SK-N-SH treated with all-trans-retinoic acid at 6 μM for 48 hours (cell line): ENCODE data around the gene ADARB2.

Experiments
- ATAC-seq: fragments of 200-7000 bp; cut with Tn5 transposase; 3 replicates; pipeline ENCODE4 v1.9.1; 2020; ENCODE audit warnings: mild to moderate bottlenecking, moderate library complexity
- ARNTL ChIP-seq: fragments of 450-650 bp; formaldehyde crosslinking; IDR thresholded peaks from 2 replicates; pipeline ENCODE4 v1.5.0; 2020; ENCODE audit warnings: low read depth, mild to moderate bottlenecking, moderate library complexity, borderline replicate concordance
- BACH2 ChIP-seq: fragments of 250-450 bp; sonication (Bioruptor Pico); IDR thresholded peaks from 2 replicates; pipeline ENCODE4 v1.9.0; 2021; ENCODE audit warnings: mild to moderate bottlenecking, borderline replicate concordance
- CSDC2 ChIP-seq: fragments of 250-450 bp; sonication (Bioruptor Pico); IDR thresholded peaks from 2 replicates; pipeline ENCODE4 v1.5.0; 2020; ENCODE audit warnings: mild to moderate bottlenecking, moderate library complexity
- CSRNP3 ChIP-seq: fragments of 250-450 bp; sonication (Bioruptor Pico); IDR thresholded peaks from 2 replicates; pipeline ENCODE4 v1.5.1; 2021; ENCODE audit warnings: mild to moderate bottlenecking, moderate library complexity
- ESRRG ChIP-seq: fragments of 250-450 bp; sonication (Bioruptor Pico); IDR thresholded peaks from 2 replicates; pipeline ENCODE4 v1.6.1; 2021; ENCODE audit warnings: mild to moderate bottlenecking
- ISL1 ChIP-seq: fragments of 250-450 bp; sonication (Bioruptor Pico); IDR thresholded peaks from 2 replicates; pipeline ENCODE4 v2.1.2; 2022; ENCODE audit warnings: mild to moderate bottlenecking, moderate library complexity
- OSR1 ChIP-seq: fragments of 250-450 bp; sonication (Bioruptor Pico); IDR thresholded peaks from 2 replicates; pipeline ENCODE4 v1.8.0; 2022; ENCODE audit warnings: moderate library complexity, mild to moderate bottlenecking, inconsistent platforms
- POU6F1 ChIP-seq: fragments of 250-450 bp; sonication (Bioruptor Pico); IDR thresholded peaks from 2 replicates; pipeline ENCODE4 v1.8.0; 2021; ENCODE audit warnings: low read depth, mild to moderate bottlenecking, moderate library complexity, borderline replicate concordance
- PPARA ChIP-seq: fragments of 250-450 bp; sonication (Bioruptor Pico); IDR thresholded peaks from 2 replicates; pipeline ENCODE4 v1.5.0; 2020; ENCODE audit warnings: mild to moderate bottlenecking, borderline replicate concordance
- SNAI2 ChIP-seq: fragments of 250-450 bp; sonication (Bioruptor Pico); IDR thresholded peaks from 2 replicates; pipeline ENCODE4 v1.5.0; 2020; ENCODE audit warnings: mild to moderate bottlenecking, moderate library complexity
- TCF4 ChIP-seq: fragments of 250-450 bp; sonication (Bioruptor Pico); IDR thresholded peaks from 2 replicates; pipeline ENCODE4 v1.8.0; 2021; ENCODE audit warnings: mild to moderate bottlenecking, moderate library complexity, borderline replicate concordance
- TOX ChIP-seq: fragments of 250-450 bp; sonication (Bioruptor Pico); IDR thresholded peaks from 2 replicates; pipeline ENCODE4 v1.8.0; 2021; ENCODE audit warnings: mild to moderate bottlenecking, moderate library complexity, borderline replicate concordance
- ZC3H10 ChIP-seq: fragments of 250-450 bp; sonication (Bioruptor Pico); IDR thresholded peaks from 2 replicates; pipeline ENCODE4 v1.5.1; 2021; ENCODE audit warnings: mild to moderate bottlenecking, moderate library complexity
- ZFP3 ChIP-seq: fragments of 250-450 bp; sonication (Bioruptor Pico); IDR thresholded peaks from 2 replicates; pipeline ENCODE4 v1.5.0; 2020; ENCODE audit warnings: mild to moderate bottlenecking, moderate library complexity
- ZFP30 ChIP-seq: fragments of 450-650 bp; formaldehyde crosslinking; IDR thresholded peaks from 2 replicates; pipeline ENCODE4 v1.5.0; 2022; ENCODE audit warnings: mild to moderate bottlenecking, moderate library complexity
- ZNF565 ChIP-seq: fragments of 450-650 bp; formaldehyde crosslinking; conservative IDR thresholded peaks from 2 replicates; pipeline ENCODE4 v1.5.0; 2020; ENCODE audit warnings: low read depth, mild to moderate bottlenecking, moderate library complexity
- ZNF70 ChIP-seq: fragments of 450-650 bp; formaldehyde crosslinking; IDR thresholded peaks from 2 replicates; pipeline ENCODE4 v1.5.0; 2020; ENCODE audit warnings: mild to moderate bottlenecking, moderate library complexity
- ZNF8 ChIP-seq: fragments of 450-650 bp; formaldehyde crosslinking; IDR thresholded peaks from 2 replicates; pipeline ENCODE4 v1.5.0; 2020; ENCODE audit warnings: mild to moderate bottlenecking, moderate library complexity
- TF ChIP-seq, protein P1 (sequence below): fragments of 250-450 bp; sonication (Bioruptor Pico); IDR thresholded peaks from 2 replicates; pipeline ENCODE4 v1.5.0; 2020; ENCODE audit warnings: mild to moderate bottlenecking, moderate library complexity
- TF ChIP-seq, protein P2 (sequence below): fragments of 250-450 bp; sonication (Bioruptor Pico); IDR thresholded peaks from 2 replicates; pipeline ENCODE4 v1.8.0; 2020; ENCODE audit warnings: mild to moderate bottlenecking, moderate library complexity, borderline replicate concordance

ADARB2 gene

GRCh38 chr10:1170867-1171180, 566.5 kb downstream of the ADARB2 start:
- TF ChIP-seq TCF4 (no peak), ESRRG (CRISPR knock-in tag) (no peak), CSDC2 (CRISPR knock-in tag) (no peak), SNAI2 (CRISPR knock-in tag) (no peak), ZNF70 (CRISPR knock-in tag) (no peak), ARNTL (CRISPR knock-in tag) (no peak), ZFP3 (CRISPR knock-in tag) (no peak), BACH2 (CRISPR knock-in tag) (no peak), CSRNP3 (CRISPR knock-in tag) (no peak), TOX (CRISPR knock-in tag) (no peak), PPARA (no peak), ZFP30 (CRISPR knock-in tag) (no peak), ZNF8 (CRISPR knock-in tag) (no peak)
- TF ChIP-seq, protein P1, sequence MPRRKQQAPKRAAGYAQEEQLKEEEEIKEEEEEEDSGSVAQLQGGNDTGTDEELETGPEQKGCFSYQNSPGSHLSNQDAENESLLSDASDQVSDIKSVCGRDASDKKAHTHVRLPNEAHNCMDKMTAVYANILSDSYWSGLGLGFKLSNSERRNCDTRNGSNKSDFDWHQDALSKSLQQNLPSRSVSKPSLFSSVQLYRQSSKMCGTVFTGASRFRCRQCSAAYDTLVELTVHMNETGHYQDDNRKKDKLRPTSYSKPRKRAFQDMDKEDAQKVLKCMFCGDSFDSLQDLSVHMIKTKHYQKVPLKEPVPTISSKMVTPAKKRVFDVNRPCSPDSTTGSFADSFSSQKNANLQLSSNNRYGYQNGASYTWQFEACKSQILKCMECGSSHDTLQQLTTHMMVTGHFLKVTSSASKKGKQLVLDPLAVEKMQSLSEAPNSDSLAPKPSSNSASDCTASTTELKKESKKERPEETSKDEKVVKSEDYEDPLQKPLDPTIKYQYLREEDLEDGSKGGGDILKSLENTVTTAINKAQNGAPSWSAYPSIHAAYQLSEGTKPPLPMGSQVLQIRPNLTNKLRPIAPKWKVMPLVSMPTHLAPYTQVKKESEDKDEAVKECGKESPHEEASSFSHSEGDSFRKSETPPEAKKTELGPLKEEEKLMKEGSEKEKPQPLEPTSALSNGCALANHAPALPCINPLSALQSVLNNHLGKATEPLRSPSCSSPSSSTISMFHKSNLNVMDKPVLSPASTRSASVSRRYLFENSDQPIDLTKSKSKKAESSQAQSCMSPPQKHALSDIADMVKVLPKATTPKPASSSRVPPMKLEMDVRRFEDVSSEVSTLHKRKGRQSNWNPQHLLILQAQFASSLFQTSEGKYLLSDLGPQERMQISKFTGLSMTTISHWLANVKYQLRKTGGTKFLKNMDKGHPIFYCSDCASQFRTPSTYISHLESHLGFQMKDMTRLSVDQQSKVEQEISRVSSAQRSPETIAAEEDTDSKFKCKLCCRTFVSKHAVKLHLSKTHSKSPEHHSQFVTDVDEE (CRISPR knock-in tag): no peak
- TF ChIP-seq, protein P2, sequence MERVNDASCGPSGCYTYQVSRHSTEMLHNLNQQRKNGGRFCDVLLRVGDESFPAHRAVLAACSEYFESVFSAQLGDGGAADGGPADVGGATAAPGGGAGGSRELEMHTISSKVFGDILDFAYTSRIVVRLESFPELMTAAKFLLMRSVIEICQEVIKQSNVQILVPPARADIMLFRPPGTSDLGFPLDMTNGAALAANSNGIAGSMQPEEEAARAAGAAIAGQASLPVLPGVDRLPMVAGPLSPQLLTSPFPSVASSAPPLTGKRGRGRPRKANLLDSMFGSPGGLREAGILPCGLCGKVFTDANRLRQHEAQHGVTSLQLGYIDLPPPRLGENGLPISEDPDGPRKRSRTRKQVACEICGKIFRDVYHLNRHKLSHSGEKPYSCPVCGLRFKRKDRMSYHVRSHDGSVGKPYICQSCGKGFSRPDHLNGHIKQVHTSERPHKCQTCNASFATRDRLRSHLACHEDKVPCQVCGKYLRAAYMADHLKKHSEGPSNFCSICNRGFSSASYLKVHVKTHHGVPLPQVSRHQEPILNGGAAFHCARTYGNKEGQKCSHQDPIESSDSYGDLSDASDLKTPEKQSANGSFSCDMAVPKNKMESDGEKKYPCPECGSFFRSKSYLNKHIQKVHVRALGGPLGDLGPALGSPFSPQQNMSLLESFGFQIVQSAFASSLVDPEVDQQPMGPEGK: no peak
- TF ChIP-seq, all 23 proteins: peak for 0
- no peak for ATAC-seq

- TF ChIP-seq OSR1 (CRISPR knock-in tag) (no peak), PPARA (no peak), TCF4 (no peak), ZFP3 (CRISPR knock-in tag) (no peak), ZNF8 (CRISPR knock-in tag) (no peak), ARNTL (CRISPR knock-in tag) (no peak), POU6F1 (CRISPR knock-in tag) (no peak), ZFP30 (CRISPR knock-in tag) (no peak), SNAI2 (CRISPR knock-in tag) (no peak), CSRNP3 (CRISPR knock-in tag) (no peak), ZNF565 (no peak), ISL1 (CRISPR knock-in tag) (no peak), ZC3H10 (no peak), ESRRG (CRISPR knock-in tag) (no peak)
- TF ChIP-seq, protein P2: no peak
- TF ChIP-seq, protein P1 (CRISPR knock-in tag): no peak
- TF ChIP-seq, all 23 proteins: peak for 0
- ATAC-seq: no peak
Measured at GRCh38 chr10:1169981-1170866, 567.1 kb downstream of the ADARB2 start.
